Natural killer cell treated with Interleukin-12 subunit alpha and Interleukin-12 subunit beta and Interleukin-15 and Interleukin-18, amount 100 ng/mL, for 72 hours (primary cell): ENCODE results near the gene GID8. TPM values are rescaled to one million over a fixed set of nuclear protein-coding genes. Genes with fewer than 3 reads are reported as not detected.
"Not testable (repeated sequence)": the region's sequence is repeated elsewhere in the genome, so short reads cannot be mapped to it uniquely, and the experiment has no call there.

Source experiments
- ATAC-seq, 2 donors: fragments of 150-1000 bp; cut with Tn5 transposase in 1 of 2; sonication (Bioruptor Pico), chemical (Tn5 transposase) in 1 of 2; 2 replicates each; pipeline ENCODE4 v1.10.0; 2021
- DNase-seq: peaks from one replicate; pipeline ENCODE4 v3.0.0; 2022; ENCODE audit warnings: low spot score
- H3K27ac Mint-ChIP-seq, 2 donors: 1 replicate in 1 of 2; 2 replicates in 1 of 2; pipeline ENCODE4 v1.8.0; 2022; ENCODE audit warnings: mixed read lengths in 2 of 2, mild to moderate bottlenecking in 1 of 2, moderate library complexity in 1 of 2
- H3K27me3 Mint-ChIP-seq, 2 donors: 1 replicate in 1 of 2; 2 replicates in 1 of 2; pipeline ENCODE4 v1.8.0; 2022; ENCODE audit warnings: mixed read lengths in 2 of 2
- H3K36me3 Mint-ChIP-seq: one replicate; pipeline ENCODE4 v1.8.0; 2022; ENCODE audit warnings: mixed read lengths
- H3K4me1 Mint-ChIP-seq, 2 donors: 1 replicate in 1 of 2; 2 replicates in 1 of 2; pipeline ENCODE4 v1.8.0; 2022; ENCODE audit warnings: low read depth in 2 of 2, mixed read lengths in 2 of 2, mild to moderate bottlenecking in 1 of 2
- H3K4me3 Mint-ChIP-seq: one replicate; pipeline ENCODE4 v1.8.0; 2022; ENCODE audit warnings: mixed read lengths
- H3K9me3 Mint-ChIP-seq: 2 replicates; pipeline ENCODE4 v1.8.0; 2022; ENCODE audit warnings: mixed read lengths
- total RNA-seq, 2 donors: library from RNA; stranded (reverse); gene quantifications; one replicate each; pipeline ENCODE4 v1.2.3, GENCODE V29; 2022

Gene GID8
- total RNA-seq, 2 donors from 2014 or later: 34.9 to 35.5 TPM

GRCh38 chr20:62921119-62921687, 16.7 kb upstream of the GID8 start:
- Mint-ChIP-seq H3K4me1 (peaks cover 67 to 75% of the 10 kb centered on the region in 2 donors), H3K27ac (peak overlapping the region; percentile 65 to 85), H3K36me3 (no peaks in the 10 kb centered on the region), H3K4me3 (peak overlapping the region; percentile 64), H3K9me3 (no peaks in the 10 kb centered on the region), H3K27me3 (no peaks in the 10 kb centered on the region)
- DNase-seq (no peak), ATAC-seq (peak; percentile 43 to 45)

GRCh38 chr20:62922451-62922921, 15.5 kb upstream of the GID8 start:
- no peaks in the 10 kb centered on the region for H3K9me3 Mint-ChIP-seq
- peak in 1 of 2 donors; percentile 51 for ATAC-seq
- no peaks in the 10 kb centered on the region for H3K27me3 Mint-ChIP-seq
- DNase-seq: no peak
- H3K4me1 Mint-ChIP-seq: peaks cover 60 to 77% of the 10 kb centered on the region in 2 donors
- no peaks in the 10 kb centered on the region for H3K36me3 Mint-ChIP-seq
- peak overlapping the region; percentile 89 to 92 for H3K27ac Mint-ChIP-seq
- H3K4me3 Mint-ChIP-seq: peak overlapping the region; percentile 86

- DNase-seq, ATAC-seq, H3K27me3 Mint-ChIP-seq, H3K9me3 Mint-ChIP-seq, H3K36me3 Mint-ChIP-seq: not testable (repeated sequence)
- Mint-ChIP-seq H3K4me1 (peaks cover 60 to 79% of the 10 kb centered on the region in 2 donors), H3K27ac (peak overlapping the region; percentile 92 to 97), H3K4me3 (peak overlapping the region; percentile 98)
Observed at GRCh38 chr20:62923059-62923668, 14.8 kb upstream of the GID8 start.

GRCh38 chr20:62923669-62924441, 14.1 kb upstream of the GID8 start:
- H3K4me1 Mint-ChIP-seq: peaks cover 59 to 79% of the 10 kb centered on the region in 2 donors
- no peaks in the 10 kb centered on the region for H3K36me3 Mint-ChIP-seq
- no peaks in the 10 kb centered on the region for H3K27me3 Mint-ChIP-seq
- H3K4me3 Mint-ChIP-seq: peak overlapping the region; percentile 98
- no peaks in the 10 kb centered on the region for H3K9me3 Mint-ChIP-seq
- H3K27ac Mint-ChIP-seq: peak overlapping the region; percentile 97
- no peak for DNase-seq
- ATAC-seq: no peak

- peaks cover 52 to 75% of the 10 kb centered on the region in 2 donors for H3K4me1 Mint-ChIP-seq
- H3K27me3 Mint-ChIP-seq: no peaks in the 10 kb centered on the region
- H3K9me3 Mint-ChIP-seq: no peaks in the 10 kb centered on the region
- no peaks in the 10 kb centered on the region for H3K36me3 Mint-ChIP-seq
- DNase-seq: no peak
- H3K4me3 Mint-ChIP-seq: peak overlapping the region; percentile 98
- peak overlapping the region; percentile 97 for H3K27ac Mint-ChIP-seq
- no peak for ATAC-seq
Observed at GRCh38 chr20:62924442-62925075, 13.4 kb upstream of the GID8 start.

GRCh38 chr20:62925076-62925419, 12.9 kb upstream of the GID8 start:
- H3K4me1 Mint-ChIP-seq: peaks cover 47 to 75% of the 10 kb centered on the region in 2 donors
- no peak for DNase-seq
- H3K36me3 Mint-ChIP-seq: no peaks in the 10 kb centered on the region
- H3K27me3 Mint-ChIP-seq: no peaks in the 10 kb centered on the region
- no peaks in the 10 kb centered on the region for H3K9me3 Mint-ChIP-seq
- peak overlapping the region; percentile 97 for H3K27ac Mint-ChIP-seq
- H3K4me3 Mint-ChIP-seq: peak overlapping the region; percentile 98
- no peak for ATAC-seq

- Mint-ChIP-seq H3K27me3 (no peaks in the 10 kb centered on the region), H3K4me3 (peak overlapping the region; percentile 98), H3K9me3 (no peaks in the 10 kb centered on the region), H3K27ac (peak overlapping the region; percentile 97), H3K4me1 (peaks cover 47 to 73% of the 10 kb centered on the region in 2 donors), H3K36me3 (no peaks in the 10 kb centered on the region)
- DNase-seq (peak; percentile 72), ATAC-seq (peak; percentile 34 to 51)
Observed at GRCh38 chr20:62925420-62926228, 12.3 kb upstream of the GID8 start.

GRCh38 chr20:62926229-62927127, 11.5 kb upstream of the GID8 start, which contains the start of gene DIDO1:
Gene DIDO1, minus strand, starts transcription at chr20:62926505.
- ATAC-seq: peak; percentile 90 to 93
- Mint-ChIP-seq H3K9me3 (no peaks in the 10 kb centered on the region), H3K4me3 (peak within 1 kb of the TSS; percentile 98), H3K27ac (peak within 1 kb of the TSS; percentile 97), H3K36me3 (no peaks in the 10 kb centered on the region), H3K27me3 (no peaks in the 10 kb centered on the region), H3K4me1 (peaks cover 44 to 67% of the 10 kb centered on the region in 2 donors)
- peak; percentile 95 for DNase-seq

- Mint-ChIP-seq H3K36me3 (no peaks in the 10 kb centered on the region), H3K27ac (peak overlapping the region; percentile 87 to 97), H3K4me1 (peaks cover 42 to 64% of the 10 kb centered on the region in 2 donors), H3K9me3 (no peaks in the 10 kb centered on the region), H3K4me3 (peak overlapping the region; percentile 86), H3K27me3 (no peaks in the 10 kb centered on the region)
- ATAC-seq (no peak), DNase-seq (no peak)
Observed at GRCh38 chr20:62927128-62927705, 10.7 kb upstream of the GID8 start.

GRCh38 chr20:62928246-62928939, 9.6 kb upstream of the GID8 start:
- peaks cover 40 to 56% of the 10 kb centered on the region in 2 donors for H3K4me1 Mint-ChIP-seq
- DNase-seq: no peak

GRCh38 chr20:62929051-62929538, 8.9 kb upstream of the GID8 start:
- Mint-ChIP-seq H3K27me3 (no peaks in the 10 kb centered on the region), H3K4me1 (peaks cover 37 to 52% of the 10 kb centered on the region in 2 donors), H3K9me3 (no peaks in the 10 kb centered on the region), H3K4me3 (peak overlapping the region; percentile 82), H3K27ac (peak overlapping the region; percentile 87 to 97), H3K36me3 (no peaks in the 10 kb centered on the region)
- ATAC-seq: peak; percentile 56 to 77
- peak; percentile 76 for DNase-seq

More at GRCh38 chr20:62928246-62928939, 9.6 kb upstream of the GID8 start:
- H3K27ac Mint-ChIP-seq: peak overlapping the region; percentile 87 to 97
- H3K4me3 Mint-ChIP-seq: peak overlapping the region; percentile 82
- ATAC-seq: no peak
- H3K36me3 Mint-ChIP-seq: no peaks in the 10 kb centered on the region
- no peaks in the 10 kb centered on the region for H3K9me3 Mint-ChIP-seq
- H3K27me3 Mint-ChIP-seq: no peaks in the 10 kb centered on the region
